Astrocyte of the spinal cord (primary cell): ENCODE results near the gene TBC1D22A.

Experiments used
- DNase-seq: peaks from one replicate; pipeline ENCODE4 v3.0.0; 2011; ENCODE audit warnings: low read depth, low spot score
- H3K4me3 ChIP-seq: 2 replicates; pipeline ENCODE4 v1.5.1; 2011; ENCODE audit warnings: low read depth, mild to moderate bottlenecking, low read length, moderate library complexity
- in situ Hi-C: cut with HindIII; loops from 2 replicates; pipeline ENCODE4 v1.10.0; 2017; ENCODE audit warnings: low sequenced_read_pairs
- TF ChIP-seq, protein P1 (sequence below): IDR thresholded peaks from 2 replicates; pipeline ENCODE4 v1.5.1; 2012; ENCODE audit warnings: low read depth, mild to moderate bottlenecking, low read length, inconsistent platforms

TBC1D22A gene

DNA sequence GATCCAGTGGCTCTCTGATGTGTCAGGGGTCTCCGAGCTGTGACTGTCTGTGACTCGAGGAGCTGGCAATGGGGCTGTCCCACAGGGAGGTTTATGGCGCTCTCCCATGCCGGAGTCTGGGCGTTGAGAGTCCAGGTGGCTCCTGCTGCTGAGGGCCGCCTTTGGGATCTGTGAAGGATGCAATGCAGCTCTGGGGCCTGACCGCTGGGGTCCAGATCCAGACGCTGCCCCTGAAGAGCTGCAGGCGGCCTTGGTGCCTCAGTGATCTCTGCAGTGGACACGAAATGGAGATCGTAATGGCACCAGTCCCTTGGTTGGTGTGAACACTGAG is 155.3 kb downstream of the TBC1D22A start:
- DNase-seq, result no peak
- TF ChIP-seq, protein P1, sequence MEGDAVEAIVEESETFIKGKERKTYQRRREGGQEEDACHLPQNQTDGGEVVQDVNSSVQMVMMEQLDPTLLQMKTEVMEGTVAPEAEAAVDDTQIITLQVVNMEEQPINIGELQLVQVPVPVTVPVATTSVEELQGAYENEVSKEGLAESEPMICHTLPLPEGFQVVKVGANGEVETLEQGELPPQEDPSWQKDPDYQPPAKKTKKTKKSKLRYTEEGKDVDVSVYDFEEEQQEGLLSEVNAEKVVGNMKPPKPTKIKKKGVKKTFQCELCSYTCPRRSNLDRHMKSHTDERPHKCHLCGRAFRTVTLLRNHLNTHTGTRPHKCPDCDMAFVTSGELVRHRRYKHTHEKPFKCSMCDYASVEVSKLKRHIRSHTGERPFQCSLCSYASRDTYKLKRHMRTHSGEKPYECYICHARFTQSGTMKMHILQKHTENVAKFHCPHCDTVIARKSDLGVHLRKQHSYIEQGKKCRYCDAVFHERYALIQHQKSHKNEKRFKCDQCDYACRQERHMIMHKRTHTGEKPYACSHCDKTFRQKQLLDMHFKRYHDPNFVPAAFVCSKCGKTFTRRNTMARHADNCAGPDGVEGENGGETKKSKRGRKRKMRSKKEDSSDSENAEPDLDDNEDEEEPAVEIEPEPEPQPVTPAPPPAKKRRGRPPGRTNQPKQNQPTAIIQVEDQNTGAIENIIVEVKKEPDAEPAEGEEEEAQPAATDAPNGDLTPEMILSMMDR, result no peak
- no peak overlapping the region for H3K4me3 ChIP-seq
- in situ Hi-C loops, result no loop called here

GRCh38 chr22:46918197-46918596 is 155.7 kb downstream of the TBC1D22A start:
- DNase-seq, result no peak
- in situ Hi-C loops, result no loop called here
- TF ChIP-seq, protein P1, result no peak
- H3K4me3 ChIP-seq, result no peak overlapping the region

DNA sequence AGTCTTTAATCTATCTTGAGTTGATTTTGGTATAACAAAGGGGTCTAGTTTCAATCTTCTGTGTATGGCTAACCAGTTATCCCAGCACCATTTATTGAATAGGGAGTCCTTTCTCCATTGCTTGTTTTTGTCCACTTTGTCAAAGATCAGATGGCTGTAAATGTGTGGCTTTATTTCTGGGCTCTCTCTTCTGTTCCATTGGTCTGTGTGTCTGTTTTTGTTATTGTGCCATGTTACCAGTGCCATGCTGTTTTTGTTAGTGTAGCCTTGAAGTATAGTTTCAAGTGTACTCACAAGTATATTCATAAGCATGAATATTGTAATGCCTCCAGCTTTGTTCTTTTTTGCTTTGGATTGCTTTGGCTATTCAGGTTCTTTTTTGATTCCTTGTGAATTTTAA is 159.6 kb downstream of the TBC1D22A start:
- TF ChIP-seq, protein P1, result no peak
- DNase-seq, result no peak
- in situ Hi-C loops, result no loop called here
- H3K4me3 ChIP-seq, result no peak overlapping the region

DNA sequence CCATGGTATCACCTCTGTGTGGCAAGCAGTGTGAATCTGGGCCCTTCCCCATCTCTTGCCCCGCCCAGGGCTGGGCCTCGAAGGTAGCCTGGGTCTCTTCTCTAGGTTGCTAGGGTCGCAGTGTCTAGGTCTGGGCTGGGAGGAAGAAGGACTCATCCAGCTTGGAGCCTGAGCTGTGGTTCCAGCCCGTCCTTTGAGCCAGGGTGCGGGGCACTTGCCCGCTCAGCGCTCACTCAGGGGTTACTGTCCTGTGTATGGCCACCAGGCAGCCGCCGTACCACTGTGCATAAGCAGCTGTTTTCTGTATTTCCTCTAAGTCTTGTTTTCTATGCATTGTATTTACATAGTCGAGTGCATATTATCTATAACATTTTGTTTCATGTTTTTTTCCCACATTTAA is 160.9 kb downstream of the TBC1D22A start:
- no peak overlapping the region for H3K4me3 ChIP-seq
- TF ChIP-seq, protein P1, result no peak
- DNase-seq, result no peak
- in situ Hi-C loops, result no loop called here

- in situ Hi-C loops, result no loop called here
- TF ChIP-seq, protein P1, result no peak
- no peak for DNase-seq
- H3K4me3 ChIP-seq, result no peak overlapping the region
Observed at GRCh38 chr22:46925818-46926217, 163.4 kb downstream of the TBC1D22A start.

GRCh38 chr22:46929046-46929709 is 166.7 kb downstream of the TBC1D22A start:
- no peak overlapping the region for H3K4me3 ChIP-seq
- in situ Hi-C loops, result no loop called here
- DNase-seq, result no peak
- TF ChIP-seq, protein P1, result no peak
